GM23338 (cell line): ENCODE data around the gene NABP1. TPM values are rescaled to one million over a fixed set of nuclear protein-coding genes. Genes with fewer than 3 reads are reported as not detected.

ENCODE experiments used
- ATAC-seq: fragments of 200-7000 bp; cut with Tn5 transposase; 3 replicates; pipeline ENCODE4 v1.9.1; 2020
- DNase-seq: peaks from one replicate; pipeline ENCODE4 v3.0.0-alpha.2; 2015; ENCODE audit warnings: low spot score
- H2AFZ ChIP-seq: fragments of 200-600 bp; sonication (generic); 2 replicates; pipeline ENCODE4 v1.8.0; 2016; ENCODE audit warnings: antibody characterized with exemption, mild to moderate bottlenecking, moderate library complexity
- H3F3A ChIP-seq: fragments of 200-600 bp; sonication (generic); replicated peaks from 2 replicates; pipeline ENCODE4 v1.8.0; 2017; ENCODE audit warnings: antibody characterized with exemption, mixed run types, low read depth
- H3K27ac ChIP-seq: fragments of 200-600 bp; sonication (generic); 2 replicates; pipeline ENCODE4 v1.6.1; 2016; ENCODE audit warnings: low read depth
- H3K27me3 ChIP-seq: fragments of 200-600 bp; sonication (generic); 2 replicates; pipeline ENCODE4 v1.8.0; 2016; ENCODE audit warnings: mild to moderate bottlenecking, mixed run types, moderate library complexity; ENCODE audit not compliant: insufficient read depth
- H3K36me3 ChIP-seq: fragments of 200-600 bp; sonication (generic); 2 replicates; pipeline ENCODE4 v1.8.0; 2016; ENCODE audit warnings: mild to moderate bottlenecking; ENCODE audit not compliant: insufficient read depth
- H3K4me1 ChIP-seq: fragments of 200-600 bp; sonication (generic); 2 replicates; pipeline ENCODE4 v1.8.0; 2016; ENCODE audit warnings: mild to moderate bottlenecking, moderate library complexity; ENCODE audit not compliant: insufficient read depth
- H3K4me2 ChIP-seq: fragments of 200-600 bp; sonication (generic); 2 replicates; pipeline ENCODE4 v1.7.1; 2017; ENCODE audit warnings: mixed run types
- H3K4me3 ChIP-seq: fragments of 200-600 bp; sonication (generic); 2 replicates; pipeline ENCODE4 v1.6.1; 2016; ENCODE audit warnings: mixed run types
- H3K79me2 ChIP-seq: fragments of 200-600 bp; sonication (generic); replicated peaks from 2 replicates; pipeline ENCODE4 v1.8.0; 2017; ENCODE audit warnings: mild to moderate bottlenecking; ENCODE audit not compliant: insufficient read depth
- H3K9me2 ChIP-seq: fragments of 200-600 bp; sonication (generic); 2 replicates; pipeline ENCODE4 v1.8.0; 2017; ENCODE audit not compliant: insufficient read depth
- H4K20me1 ChIP-seq: fragments of 200-600 bp; sonication (generic); replicated peaks from 2 replicates; pipeline ENCODE4 v1.8.0; 2017; ENCODE audit warnings: mild to moderate bottlenecking; ENCODE audit not compliant: insufficient read depth
- H3K27ac Mint-ChIP-seq: 2 replicates; pipeline ENCODE4 v1.8.0; 2020; ENCODE audit warnings: inconsistent platforms, mild to moderate bottlenecking, moderate library complexity, mixed read lengths
- H3K27me3 Mint-ChIP-seq: 3 replicates; pipeline ENCODE4 v1.8.0; 2022; ENCODE audit warnings: low read depth, mild to moderate bottlenecking, moderate library complexity, mixed read lengths, inconsistent platforms; ENCODE audit not compliant: insufficient read depth, poor library complexity
- H3K36me3 Mint-ChIP-seq: 3 replicates; pipeline ENCODE4 v1.8.0; 2021; ENCODE audit warnings: low read depth, mild to moderate bottlenecking, inconsistent platforms, moderate library complexity, mixed read lengths
- H3K4me1 Mint-ChIP-seq: 3 replicates; pipeline ENCODE4 v1.8.0; 2020; ENCODE audit warnings: mild to moderate bottlenecking, inconsistent platforms, mixed read lengths
- H3K4me3 Mint-ChIP-seq: 3 replicates; pipeline ENCODE4 v1.8.0; 2021; ENCODE audit warnings: moderate library complexity, mild to moderate bottlenecking, inconsistent platforms, mixed read lengths
- H3K9me3 Mint-ChIP-seq: 3 replicates; pipeline ENCODE4 v1.8.0; 2020; ENCODE audit warnings: moderate library complexity, mild to moderate bottlenecking, inconsistent platforms, mixed read lengths
- CREB1 ChIP-seq: fragments of 250-450 bp; sonication (Bioruptor Pico); IDR thresholded peaks from 2 replicates; pipeline ENCODE4 v1.5.0; 2020; ENCODE audit warnings: low read depth, mild to moderate bottlenecking, moderate library complexity
- EZH2 ChIP-seq: fragments of 200-600 bp; sonication (generic); IDR thresholded peaks from one replicate; pipeline ENCODE4 v1.8.0; 2017; ENCODE audit warnings: antibody characterized with exemption, mild to moderate bottlenecking, low read depth; ENCODE audit not compliant: unreplicated experiment
- EZH2phosphoT487 ChIP-seq: fragments of 200-600 bp; sonication (generic); IDR thresholded peaks from one replicate; pipeline ENCODE4 v1.8.1; 2018; ENCODE audit warnings: antibody characterized with exemption; ENCODE audit not compliant: unreplicated experiment
- JUNB ChIP-seq: IDR thresholded peaks from one replicate; pipeline ENCODE4 v1.6.1; 2016; ENCODE audit warnings: antibody characterized with exemption; ENCODE audit not compliant: unreplicated experiment
- NANOG ChIP-seq: IDR thresholded peaks from 2 replicates; pipeline ENCODE4 v1.6.1; 2016; ENCODE audit warnings: antibody characterized with exemption, borderline replicate concordance
- POLR2AphosphoS5 ChIP-seq: IDR thresholded peaks from 2 replicates; pipeline ENCODE4 v1.6.1; 2016; ENCODE audit warnings: antibody characterized with exemption, low read depth
- STAT1 ChIP-seq: IDR thresholded peaks from one replicate; pipeline ENCODE4 v1.6.1; 2016; ENCODE audit warnings: antibody characterized with exemption; ENCODE audit not compliant: unreplicated experiment
- ZNF114 ChIP-seq: fragments of 250-450 bp; sonication (Bioruptor Pico); IDR thresholded peaks from 2 replicates; pipeline ENCODE4 v1.5.0; 2020; ENCODE audit warnings: mild to moderate bottlenecking, moderate library complexity
- ZNF331 ChIP-seq: fragments of 250-450 bp; sonication (Bioruptor Pico); IDR thresholded peaks from 2 replicates; pipeline ENCODE4 v1.5.0; 2020; ENCODE audit warnings: low read depth, mild to moderate bottlenecking, moderate library complexity
- polyA plus RNA-seq: library from polyadenylated mRNA; unstranded; fragments of >200 nt; fragmentation: Nextera tagmentation; extraction: Ambion mirVana; gene quantifications from 2 replicates; pipeline ENCODE4 v1.2.1, GENCODE V29; 2016
- total RNA-seq: library from RNA; depleted of rRNA; stranded (reverse); fragments of >200 nt; shearing (Covaris generic); gene quantifications from 2 replicates; pipeline ENCODE4 v1.2.3, GENCODE V29; 2014
- TF ChIP-seq, protein P1 (sequence below): IDR thresholded peaks from 2 replicates; pipeline ENCODE4 v1.6.1; 2016; ENCODE audit warnings: antibody characterized with exemption
- TF ChIP-seq, protein P2 (sequence below): IDR thresholded peaks from one replicate; pipeline ENCODE4 v1.6.1; 2018; ENCODE audit warnings: antibody characterized with exemption; ENCODE audit not compliant: unreplicated experiment
- TF ChIP-seq, protein P3 (sequence below), 2 experiments: fragments of 200-600 bp in 1 of 2; sonication (generic) in 1 of 2; conservative IDR thresholded peaks; 2 replicates each; pipeline versions ENCODE4 v1.5.1 to v1.6.1; 2016 to 2017; ENCODE audit warnings: antibody characterized with exemption in 2 of 2, low read depth in 2 of 2, mild to moderate bottlenecking in 2 of 2, moderate library complexity in 1 of 2
- TF ChIP-seq, protein P4 (sequence below): fragments of 250-450 bp; sonication (Bioruptor Pico); IDR thresholded peaks from 2 replicates; pipeline ENCODE4 v1.5.0; 2020; ENCODE audit warnings: mild to moderate bottlenecking, moderate library complexity

NABP1 gene
- total and polyA plus RNA-seq, 2 experiments from 2014 or later, result 5.2 to 5.6 TPM

DNA sequence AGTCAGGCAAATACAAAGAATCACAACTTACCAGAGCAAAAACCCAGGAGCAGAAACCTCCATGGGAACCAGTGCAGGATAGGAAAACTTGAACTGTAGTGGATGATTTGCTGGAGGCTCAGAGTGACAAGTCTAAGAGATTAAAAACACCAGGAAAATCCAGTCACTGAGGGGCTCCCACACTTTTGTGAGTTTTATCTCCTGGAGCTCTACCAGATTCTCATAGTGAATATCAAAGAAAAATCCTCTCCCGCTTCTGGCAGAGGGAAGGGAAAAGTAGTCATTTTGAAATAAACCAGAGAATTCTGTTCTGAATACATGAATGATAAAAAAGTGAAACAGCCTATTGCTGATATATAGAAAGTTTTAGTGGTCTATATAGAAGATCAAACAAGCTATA is 23.1 kb downstream of the NABP1 start:
- H3K27me3 Mint-ChIP-seq, result no peaks in the 10 kb centered on the region
- Histone ChIP-seq H3K4me2 (no peak overlapping the region), H3K27me3 (no peaks in the 10 kb centered on the region), H3K79me2 (no peaks in the 10 kb centered on the region), H4K20me1 (no peaks in the 10 kb centered on the region), H3K36me3 (no peaks in the 10 kb centered on the region), H3K4me1 (no peaks in the 10 kb centered on the region), H3K27ac (no peak overlapping the region), H2AFZ (no peak overlapping the region), H3K9me2 (peaks cover 6% of the 10 kb centered on the region; the same call in 1 of the 2 replicates), H3K4me3 (no peak overlapping the region), H3F3A (peaks cover 6% of the 10 kb centered on the region)
- no peak for DNase-seq
- TF ChIP-seq JUNB (no peak), POLR2AphosphoS5 (no peak), ZNF331 (no peak), EZH2phosphoT487 (no peak), NANOG (no peak), STAT1 (no peak), EZH2 (no peak), CREB1 (no peak), ZNF114 (CRISPR knock-in tag) (no peak)
- TF ChIP-seq, protein P1, sequence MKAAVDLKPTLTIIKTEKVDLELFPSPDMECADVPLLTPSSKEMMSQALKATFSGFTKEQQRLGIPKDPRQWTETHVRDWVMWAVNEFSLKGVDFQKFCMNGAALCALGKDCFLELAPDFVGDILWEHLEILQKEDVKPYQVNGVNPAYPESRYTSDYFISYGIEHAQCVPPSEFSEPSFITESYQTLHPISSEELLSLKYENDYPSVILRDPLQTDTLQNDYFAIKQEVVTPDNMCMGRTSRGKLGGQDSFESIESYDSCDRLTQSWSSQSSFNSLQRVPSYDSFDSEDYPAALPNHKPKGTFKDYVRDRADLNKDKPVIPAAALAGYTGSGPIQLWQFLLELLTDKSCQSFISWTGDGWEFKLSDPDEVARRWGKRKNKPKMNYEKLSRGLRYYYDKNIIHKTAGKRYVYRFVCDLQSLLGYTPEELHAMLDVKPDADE, result no peak
- TF ChIP-seq, protein P2, sequence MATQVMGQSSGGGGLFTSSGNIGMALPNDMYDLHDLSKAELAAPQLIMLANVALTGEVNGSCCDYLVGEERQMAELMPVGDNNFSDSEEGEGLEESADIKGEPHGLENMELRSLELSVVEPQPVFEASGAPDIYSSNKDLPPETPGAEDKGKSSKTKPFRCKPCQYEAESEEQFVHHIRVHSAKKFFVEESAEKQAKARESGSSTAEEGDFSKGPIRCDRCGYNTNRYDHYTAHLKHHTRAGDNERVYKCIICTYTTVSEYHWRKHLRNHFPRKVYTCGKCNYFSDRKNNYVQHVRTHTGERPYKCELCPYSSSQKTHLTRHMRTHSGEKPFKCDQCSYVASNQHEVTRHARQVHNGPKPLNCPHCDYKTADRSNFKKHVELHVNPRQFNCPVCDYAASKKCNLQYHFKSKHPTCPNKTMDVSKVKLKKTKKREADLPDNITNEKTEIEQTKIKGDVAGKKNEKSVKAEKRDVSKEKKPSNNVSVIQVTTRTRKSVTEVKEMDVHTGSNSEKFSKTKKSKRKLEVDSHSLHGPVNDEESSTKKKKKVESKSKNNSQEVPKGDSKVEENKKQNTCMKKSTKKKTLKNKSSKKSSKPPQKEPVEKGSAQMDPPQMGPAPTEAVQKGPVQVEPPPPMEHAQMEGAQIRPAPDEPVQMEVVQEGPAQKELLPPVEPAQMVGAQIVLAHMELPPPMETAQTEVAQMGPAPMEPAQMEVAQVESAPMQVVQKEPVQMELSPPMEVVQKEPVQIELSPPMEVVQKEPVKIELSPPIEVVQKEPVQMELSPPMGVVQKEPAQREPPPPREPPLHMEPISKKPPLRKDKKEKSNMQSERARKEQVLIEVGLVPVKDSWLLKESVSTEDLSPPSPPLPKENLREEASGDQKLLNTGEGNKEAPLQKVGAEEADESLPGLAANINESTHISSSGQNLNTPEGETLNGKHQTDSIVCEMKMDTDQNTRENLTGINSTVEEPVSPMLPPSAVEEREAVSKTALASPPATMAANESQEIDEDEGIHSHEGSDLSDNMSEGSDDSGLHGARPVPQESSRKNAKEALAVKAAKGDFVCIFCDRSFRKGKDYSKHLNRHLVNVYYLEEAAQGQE, result no peak
- TF ChIP-seq, protein P3, sequence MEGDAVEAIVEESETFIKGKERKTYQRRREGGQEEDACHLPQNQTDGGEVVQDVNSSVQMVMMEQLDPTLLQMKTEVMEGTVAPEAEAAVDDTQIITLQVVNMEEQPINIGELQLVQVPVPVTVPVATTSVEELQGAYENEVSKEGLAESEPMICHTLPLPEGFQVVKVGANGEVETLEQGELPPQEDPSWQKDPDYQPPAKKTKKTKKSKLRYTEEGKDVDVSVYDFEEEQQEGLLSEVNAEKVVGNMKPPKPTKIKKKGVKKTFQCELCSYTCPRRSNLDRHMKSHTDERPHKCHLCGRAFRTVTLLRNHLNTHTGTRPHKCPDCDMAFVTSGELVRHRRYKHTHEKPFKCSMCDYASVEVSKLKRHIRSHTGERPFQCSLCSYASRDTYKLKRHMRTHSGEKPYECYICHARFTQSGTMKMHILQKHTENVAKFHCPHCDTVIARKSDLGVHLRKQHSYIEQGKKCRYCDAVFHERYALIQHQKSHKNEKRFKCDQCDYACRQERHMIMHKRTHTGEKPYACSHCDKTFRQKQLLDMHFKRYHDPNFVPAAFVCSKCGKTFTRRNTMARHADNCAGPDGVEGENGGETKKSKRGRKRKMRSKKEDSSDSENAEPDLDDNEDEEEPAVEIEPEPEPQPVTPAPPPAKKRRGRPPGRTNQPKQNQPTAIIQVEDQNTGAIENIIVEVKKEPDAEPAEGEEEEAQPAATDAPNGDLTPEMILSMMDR (conservative IDR thresholded peaks at IDR 0.05; ENCODE audit: low read depth in 2 of 2), result no peak
- TF ChIP-seq, protein P4, sequence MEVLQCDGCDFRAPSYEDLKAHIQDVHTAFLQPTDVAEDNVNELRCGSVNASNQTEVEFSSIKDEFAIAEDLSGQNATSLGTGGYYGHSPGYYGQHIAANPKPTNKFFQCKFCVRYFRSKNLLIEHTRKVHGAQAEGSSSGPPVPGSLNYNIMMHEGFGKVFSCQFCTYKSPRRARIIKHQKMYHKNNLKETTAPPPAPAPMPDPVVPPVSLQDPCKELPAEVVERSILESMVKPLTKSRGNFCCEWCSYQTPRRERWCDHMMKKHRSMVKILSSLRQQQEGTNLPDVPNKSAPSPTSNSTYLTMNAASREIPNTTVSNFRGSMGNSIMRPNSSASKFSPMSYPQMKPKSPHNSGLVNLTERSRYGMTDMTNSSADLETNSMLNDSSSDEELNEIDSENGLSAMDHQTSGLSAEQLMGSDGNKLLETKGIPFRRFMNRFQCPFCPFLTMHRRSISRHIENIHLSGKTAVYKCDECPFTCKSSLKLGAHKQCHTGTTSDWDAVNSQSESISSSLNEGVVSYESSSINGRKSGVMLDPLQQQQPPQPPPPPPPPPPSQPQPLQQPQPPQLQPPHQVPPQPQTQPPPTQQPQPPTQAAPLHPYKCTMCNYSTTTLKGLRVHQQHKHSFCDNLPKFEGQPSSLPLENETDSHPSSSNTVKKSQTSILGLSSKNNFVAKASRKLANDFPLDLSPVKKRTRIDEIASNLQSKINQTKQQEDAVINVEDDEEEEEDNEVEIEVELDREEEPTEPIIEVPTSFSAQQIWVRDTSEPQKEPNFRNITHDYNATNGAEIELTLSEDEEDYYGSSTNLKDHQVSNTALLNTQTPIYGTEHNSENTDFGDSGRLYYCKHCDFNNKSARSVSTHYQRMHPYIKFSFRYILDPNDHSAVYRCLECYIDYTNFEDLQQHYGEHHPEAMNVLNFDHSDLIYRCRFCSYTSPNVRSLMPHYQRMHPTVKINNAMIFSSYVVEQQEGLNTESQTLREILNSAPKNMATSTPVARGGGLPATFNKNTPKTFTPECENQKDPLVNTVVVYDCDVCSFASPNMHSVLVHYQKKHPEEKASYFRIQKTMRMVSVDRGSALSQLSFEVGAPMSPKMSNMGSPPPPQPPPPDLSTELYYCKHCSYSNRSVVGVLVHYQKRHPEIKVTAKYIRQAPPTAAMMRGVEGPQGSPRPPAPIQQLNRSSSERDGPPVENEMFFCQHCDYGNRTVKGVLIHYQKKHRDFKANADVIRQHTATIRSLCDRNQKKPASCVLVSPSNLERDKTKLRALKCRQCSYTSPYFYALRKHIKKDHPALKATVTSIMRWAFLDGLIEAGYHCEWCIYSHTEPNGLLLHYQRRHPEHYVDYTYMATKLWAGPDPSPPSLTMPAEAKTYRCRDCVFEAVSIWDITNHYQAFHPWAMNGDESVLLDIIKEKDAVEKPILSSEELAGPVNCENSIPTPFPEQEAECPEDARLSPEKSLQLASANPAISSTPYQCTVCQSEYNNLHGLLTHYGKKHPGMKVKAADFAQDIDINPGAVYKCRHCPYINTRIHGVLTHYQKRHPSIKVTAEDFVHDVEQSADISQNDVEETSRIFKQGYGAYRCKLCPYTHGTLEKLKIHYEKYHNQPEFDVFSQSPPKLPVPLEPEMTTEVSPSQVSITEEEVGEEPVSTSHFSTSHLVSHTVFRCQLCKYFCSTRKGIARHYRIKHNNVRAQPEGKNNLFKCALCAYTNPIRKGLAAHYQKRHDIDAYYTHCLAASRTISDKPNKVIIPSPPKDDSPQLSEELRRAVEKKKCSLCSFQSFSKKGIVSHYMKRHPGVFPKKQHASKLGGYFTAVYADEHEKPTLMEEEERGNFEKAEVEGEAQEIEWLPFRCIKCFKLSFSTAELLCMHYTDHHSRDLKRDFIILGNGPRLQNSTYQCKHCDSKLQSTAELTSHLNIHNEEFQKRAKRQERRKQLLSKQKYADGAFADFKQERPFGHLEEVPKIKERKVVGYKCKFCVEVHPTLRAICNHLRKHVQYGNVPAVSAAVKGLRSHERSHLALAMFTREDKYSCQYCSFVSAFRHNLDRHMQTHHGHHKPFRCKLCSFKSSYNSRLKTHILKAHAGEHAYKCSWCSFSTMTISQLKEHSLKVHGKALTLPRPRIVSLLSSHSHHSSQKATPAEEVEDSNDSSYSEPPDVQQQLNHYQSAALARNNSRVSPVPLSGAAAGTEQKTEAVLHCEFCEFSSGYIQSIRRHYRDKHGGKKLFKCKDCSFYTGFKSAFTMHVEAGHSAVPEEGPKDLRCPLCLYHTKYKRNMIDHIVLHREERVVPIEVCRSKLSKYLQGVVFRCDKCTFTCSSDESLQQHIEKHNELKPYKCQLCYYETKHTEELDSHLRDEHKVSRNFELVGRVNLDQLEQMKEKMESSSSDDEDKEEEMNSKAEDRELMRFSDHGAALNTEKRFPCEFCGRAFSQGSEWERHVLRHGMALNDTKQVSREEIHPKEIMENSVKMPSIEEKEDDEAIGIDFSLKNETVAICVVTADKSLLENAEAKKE (CRISPR knock-in tag), result no peak
- no peak for ATAC-seq
- peaks cover 3% of the 10 kb centered on the region; the same call in 2 of the 3 replicates for H3K4me1 Mint-ChIP-seq
- H3K36me3 Mint-ChIP-seq, result no peaks in the 10 kb centered on the region
- H3K9me3 Mint-ChIP-seq, result peaks cover 12% of the 10 kb centered on the region; the same call in 2 of the 3 replicates
- H3K4me3 Mint-ChIP-seq, result no peak overlapping the region
- H3K27ac Mint-ChIP-seq, result no peak overlapping the region
